HEK293T (cell line): ENCODE results near the gene TBCEL.

Experiments used
- CTCF ChIA-PET: fragments of 350-600 bp; formaldehyde crosslinking; extraction: SDS; loops from one replicate; lab custom pipeline; 2021; ENCODE audit warnings: antibody characterized with exemption, inconsistent platforms; lab: Yijun Ruan, JAX
- POLR2A ChIA-PET: fragments of 350-600 bp; formaldehyde crosslinking; extraction: SDS; loops from one replicate; lab custom pipeline; 2020; ENCODE audit warnings: antibody characterized with exemption, inconsistent platforms; lab: Yijun Ruan, JAX
- DNase-seq: peaks from one replicate; pipeline ENCODE4 v3.0.0; 2012; ENCODE audit warnings: mixed read lengths; ENCODE audit errors: extremely low spot score
- ARNT ChIP-seq: fragments of 450-650 bp; IDR thresholded peaks from 2 replicates; pipeline ENCODE4 v1.6.1; 2017; ENCODE audit warnings: mild to moderate bottlenecking
- BHLHE40 ChIP-seq: fragments of 450-650 bp; IDR thresholded peaks from 2 replicates; pipeline ENCODE4 v1.6.1; 2016; ENCODE audit warnings: mild to moderate bottlenecking, moderate library complexity, borderline replicate concordance
- CTBP1 ChIP-seq: fragments of 450-650 bp; IDR thresholded peaks from 2 replicates; pipeline ENCODE4 v1.6.1; 2016; ENCODE audit warnings: borderline replicate concordance
- ELF4 ChIP-seq: fragments of 450-650 bp; IDR thresholded peaks from 2 replicates; pipeline ENCODE4 v1.6.1; 2017; ENCODE audit warnings: antibody characterized with exemption
- FOXA1 ChIP-seq: fragments of 450-650 bp; IDR thresholded peaks from 2 replicates; pipeline ENCODE4 v1.6.1; 2016; ENCODE audit warnings: mild to moderate bottlenecking
- FOXK2 ChIP-seq: fragments of 450-650 bp; IDR thresholded peaks from 2 replicates; pipeline ENCODE4 v1.6.1; 2016; ENCODE audit warnings: mild to moderate bottlenecking
- FOXM1 ChIP-seq: fragments of 450-650 bp; IDR thresholded peaks from 2 replicates; pipeline ENCODE4 v1.6.1; 2017; ENCODE audit warnings: mild to moderate bottlenecking, borderline replicate concordance
- HDGF ChIP-seq: fragments of 450-650 bp; IDR thresholded peaks from 2 replicates; pipeline ENCODE4 v1.6.1; 2017; ENCODE audit warnings: antibody characterized with exemption, borderline replicate concordance
- L3MBTL2 ChIP-seq: fragments of 450-650 bp; conservative IDR thresholded peaks from 2 replicates; pipeline ENCODE4 v1.6.1; 2016; ENCODE audit warnings: mild to moderate bottlenecking
- LEF1 ChIP-seq: fragments of 450-650 bp; IDR thresholded peaks from 2 replicates; pipeline ENCODE4 v1.6.1; 2017; ENCODE audit warnings: mild to moderate bottlenecking, borderline replicate concordance
- NFRKB ChIP-seq: fragments of 450-650 bp; IDR thresholded peaks from 2 replicates; pipeline ENCODE4 v1.6.1; 2016; ENCODE audit warnings: mild to moderate bottlenecking, moderate library complexity
- SP1 ChIP-seq: fragments of 450-650 bp; IDR thresholded peaks from 2 replicates; pipeline ENCODE4 v1.6.1; 2017
- SUZ12 ChIP-seq: fragments of 450-650 bp; IDR thresholded peaks from 2 replicates; pipeline ENCODE4 v1.6.1; 2016; ENCODE audit warnings: mild to moderate bottlenecking
- TARDBP ChIP-seq: fragments of 450-650 bp; IDR thresholded peaks from 2 replicates; pipeline ENCODE4 v1.6.1; 2016
- ZNF384 ChIP-seq: fragments of 450-650 bp; IDR thresholded peaks from 2 replicates; pipeline ENCODE4 v1.6.1; 2016
- TF ChIP-seq, protein P1 (sequence below): fragments of 450-650 bp; IDR thresholded peaks from 2 replicates; pipeline ENCODE4 v1.6.1; 2016

The TBCEL gene

DNA sequence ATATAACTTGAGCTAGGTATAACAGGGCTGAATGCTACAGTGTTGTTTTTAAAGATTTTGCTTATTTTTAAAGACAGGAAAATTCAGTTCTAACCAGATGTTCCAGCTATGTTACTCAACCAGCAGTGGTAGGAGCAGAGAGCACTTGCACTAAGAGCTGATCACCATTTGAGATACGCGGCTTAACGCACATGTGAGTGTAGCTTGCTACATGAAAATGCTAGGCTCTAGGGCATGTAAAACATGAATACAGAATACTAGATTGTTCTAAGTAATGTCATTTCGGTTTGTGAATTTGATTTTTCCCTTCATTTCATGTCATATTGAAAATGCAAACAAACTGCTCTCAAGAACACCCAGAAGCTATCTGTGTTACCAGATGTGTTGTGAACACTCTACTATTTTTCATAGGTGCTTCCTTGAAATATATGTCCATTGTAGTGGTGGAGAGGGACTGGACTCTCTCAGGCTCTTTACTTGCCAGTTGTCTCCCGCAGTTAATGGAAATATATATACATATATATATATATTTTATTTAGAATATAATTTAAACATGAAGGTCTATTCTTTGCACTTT, 66.3 kb downstream of the TBCEL start:
- POLR2A ChIA-PET, result no interaction called here
- TF ChIP-seq ZNF384, result no peak
- no peak for TF ChIP-seq BHLHE40
- CTCF ChIA-PET, result no interaction called here
- no peak for DNase-seq

DNA sequence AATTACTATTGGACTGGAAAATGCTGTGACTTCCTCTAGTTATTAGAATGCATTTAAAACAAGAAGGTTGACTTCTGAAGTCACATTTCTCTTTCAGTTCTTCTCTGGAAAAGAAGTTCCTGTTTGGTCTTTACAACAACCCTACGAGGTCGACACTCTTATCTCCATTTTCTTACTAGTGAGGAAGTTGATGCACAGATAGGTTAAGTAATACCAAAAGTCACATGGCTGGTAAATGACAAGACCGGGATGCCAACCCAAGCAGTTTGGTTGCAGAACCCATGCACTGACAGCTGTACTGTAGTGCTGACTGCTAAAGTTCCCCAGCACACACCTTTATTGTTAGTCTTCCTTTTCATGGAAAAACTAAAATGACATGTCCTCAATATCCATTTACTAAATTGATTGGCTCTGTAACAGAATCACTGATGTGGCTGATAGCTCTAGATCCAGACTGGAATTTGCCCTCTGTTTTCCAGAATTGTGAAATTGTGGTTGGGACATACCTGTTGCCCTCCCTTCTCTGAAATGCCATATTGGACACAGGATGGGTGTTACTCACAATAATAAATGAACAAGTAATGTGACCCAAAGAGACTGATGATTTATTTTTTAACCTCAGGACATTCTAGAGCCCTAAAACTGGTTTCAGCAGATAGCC, 67.7 kb downstream of the TBCEL start:
- DNase-seq, result no peak
- CTCF ChIA-PET, result no interaction called here
- TF ChIP-seq NFRKB, result no peak
- no peak for TF ChIP-seq ZNF384
- no peak for TF ChIP-seq HDGF
- TF ChIP-seq SUZ12, result no peak
- no peak for TF ChIP-seq TARDBP
- TF ChIP-seq FOXM1, result no peak
- no peak for TF ChIP-seq SP1
- POLR2A ChIA-PET, result no interaction called here

DNA sequence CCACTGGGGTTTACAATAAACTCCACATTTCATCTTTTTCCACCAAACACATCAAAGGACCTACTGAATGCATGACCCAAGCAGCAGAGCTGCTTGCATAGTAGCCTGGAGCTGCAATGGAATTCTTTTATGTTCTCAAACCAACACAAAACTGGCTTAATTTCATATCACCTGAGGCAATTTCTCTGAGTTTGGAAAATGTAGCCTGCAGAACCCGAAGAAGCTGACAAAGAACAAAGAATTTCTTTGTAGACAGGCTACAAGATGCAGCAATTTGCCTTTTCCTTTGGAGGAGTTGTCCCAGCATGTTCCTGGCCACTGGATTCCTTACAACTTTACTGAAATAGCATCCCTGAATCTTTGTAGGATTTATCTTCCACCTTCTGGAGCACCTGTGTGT, 71.7 kb downstream of the TBCEL start:
- CTCF ChIA-PET, result no interaction called here
- no peak for TF ChIP-seq ZNF384
- no peak for TF ChIP-seq ELF4
- TF ChIP-seq, protein P1, sequence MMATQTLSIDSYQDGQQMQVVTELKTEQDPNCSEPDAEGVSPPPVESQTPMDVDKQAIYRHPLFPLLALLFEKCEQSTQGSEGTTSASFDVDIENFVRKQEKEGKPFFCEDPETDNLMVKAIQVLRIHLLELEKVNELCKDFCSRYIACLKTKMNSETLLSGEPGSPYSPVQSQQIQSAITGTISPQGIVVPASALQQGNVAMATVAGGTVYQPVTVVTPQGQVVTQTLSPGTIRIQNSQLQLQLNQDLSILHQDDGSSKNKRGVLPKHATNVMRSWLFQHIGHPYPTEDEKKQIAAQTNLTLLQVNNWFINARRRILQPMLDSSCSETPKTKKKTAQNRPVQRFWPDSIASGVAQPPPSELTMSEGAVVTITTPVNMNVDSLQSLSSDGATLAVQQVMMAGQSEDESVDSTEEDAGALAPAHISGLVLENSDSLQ, result no peak
- TF ChIP-seq FOXK2, result no peak
- no peak for TF ChIP-seq ARNT
- no peak for TF ChIP-seq LEF1
- TF ChIP-seq FOXM1, result no peak
- no peak for TF ChIP-seq FOXA1
- TF ChIP-seq NFRKB, result no peak
- DNase-seq, result no peak
- POLR2A ChIA-PET, result no interaction called here

DNA sequence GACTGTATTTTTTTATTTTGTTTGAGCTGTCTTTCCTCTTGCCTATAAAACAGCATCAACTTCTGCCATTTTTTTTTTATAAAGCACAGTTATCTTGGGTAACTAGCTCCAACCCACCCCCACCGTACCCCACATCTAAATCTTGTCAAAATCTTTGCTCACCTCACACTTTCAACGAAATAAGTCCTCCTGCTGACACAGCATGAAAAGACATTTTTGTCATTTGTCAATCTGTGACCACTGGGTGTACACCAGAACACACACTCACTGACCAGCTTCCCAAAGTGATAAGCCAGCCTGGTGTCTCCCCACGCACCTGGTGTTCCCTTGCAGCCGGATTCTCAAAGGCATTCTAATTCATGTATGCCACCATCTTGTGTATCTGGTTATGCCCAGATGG, 75.5 kb downstream of the TBCEL start:
- ChIA-PET CTCF (no interaction called here), POLR2A (no interaction called here)
- no peak for DNase-seq
- TF ChIP-seq ARNT (no peak), HDGF (no peak), LEF1 (no peak), FOXA1 (no peak), CTBP1 (no peak), BHLHE40 (no peak), TARDBP (no peak), ZNF384 (no peak), FOXM1 (no peak), L3MBTL2 (no peak), SP1 (no peak), FOXK2 (no peak), ELF4 (no peak), NFRKB (no peak), SUZ12 (no peak)
- TF ChIP-seq, protein P1, result no peak

DNA sequence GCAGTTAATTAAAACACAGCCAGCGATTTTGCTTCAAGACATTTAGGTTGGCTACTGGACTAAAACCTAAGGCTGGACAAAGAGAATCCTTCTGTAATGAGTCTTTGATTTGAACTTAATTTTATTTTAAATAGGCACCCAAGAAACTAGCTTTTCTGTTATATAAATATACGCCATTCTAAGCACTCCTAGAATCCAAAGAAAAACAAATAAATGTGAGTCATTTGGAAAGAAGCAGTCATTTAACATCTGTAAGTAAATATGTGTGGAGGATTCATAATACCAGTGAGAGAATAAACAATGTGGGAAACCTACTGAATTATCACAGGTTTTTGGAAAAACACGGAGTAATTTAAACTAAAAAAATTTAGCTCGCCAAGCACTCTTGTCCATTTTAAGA, 76.0 kb downstream of the TBCEL start:
- ChIA-PET CTCF (interaction anchor here (0.7 to 1.0 kb wide), 2 partner anchors 12 to 95 kb away, joined by 3 to 4 read pairs; no protein-coding TSS in a partner anchor), POLR2A (no interaction called here)
- TF ChIP-seq ARNT (no peak), TARDBP (no peak), CTBP1 (no peak), SP1 (no peak), NFRKB (no peak), FOXK2 (no peak), LEF1 (no peak), ELF4 (no peak), ZNF384 (no peak), HDGF (no peak), FOXM1 (no peak), SUZ12 (no peak), FOXA1 (no peak), L3MBTL2 (no peak), BHLHE40 (no peak)
- TF ChIP-seq, protein P1, result no peak
- no peak for DNase-seq

DNA sequence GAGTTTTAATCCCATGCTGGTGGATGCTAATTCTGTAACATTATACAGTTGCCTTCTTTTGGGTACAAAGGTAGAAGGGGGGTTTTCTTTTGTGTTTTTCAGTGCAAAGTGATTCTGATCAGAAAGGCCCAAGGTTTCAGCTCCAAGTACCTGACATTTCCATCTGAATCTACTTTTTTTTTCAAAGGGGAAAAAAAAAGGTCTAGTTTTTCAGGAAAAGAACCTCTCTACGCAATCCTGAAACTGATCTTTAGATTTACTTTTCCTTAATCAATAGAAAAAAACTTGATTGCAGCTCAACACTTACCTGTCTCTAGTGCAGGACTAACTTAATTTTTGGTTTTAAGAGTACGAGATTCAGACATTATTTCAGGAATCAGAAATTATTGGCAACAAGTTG, 77.0 kb downstream of the TBCEL start, which contains the start of gene TECTA:
TSS of gene TECTA (plus strand) at position 301 of the 400 bp plus-strand sequence. CDS start 1,423 bp downstream, outside the sequence.
- no peak for TF ChIP-seq BHLHE40
- no peak for TF ChIP-seq CTBP1
- no peak for TF ChIP-seq SP1
- TF ChIP-seq, protein P1, result no peak
- TF ChIP-seq ARNT, result no peak
- no peak for TF ChIP-seq FOXA1
- TF ChIP-seq HDGF, result no peak
- TF ChIP-seq SUZ12, result no peak
- no peak for TF ChIP-seq FOXM1
- no peak for TF ChIP-seq ZNF384
- TF ChIP-seq L3MBTL2, result no peak
- no peak for TF ChIP-seq LEF1
- TF ChIP-seq NFRKB, result no peak
- ChIA-PET POLR2A (no interaction called here), CTCF (interaction anchor here (1.0 kb wide), 1 partner anchor 94 kb away, joined by 4 read pairs; no protein-coding TSS in a partner anchor)
- no peak for DNase-seq
